ENCODE measurements around the gene FMR1. TPM values are rescaled to one million over a fixed set of nuclear protein-coding genes. Genes with fewer than 3 reads are reported as not detected.

The FMR1 gene
- total and polyA plus RNA-seq, 9 donors = 27.1 to 65.2 (median 47.0) TPM

- no peak for DNase-seq
- no peak overlapping the region for H3K4me3 ChIP-seq
- intact Hi-C loops (cut with DNase I) = no loop called here
- no peak overlapping the region for H3K27ac ChIP-seq
- no peaks in the 10 kb centered on the region for H3K36me3 ChIP-seq
- no peaks in the 10 kb centered on the region for H3K9me3 ChIP-seq
- TF ChIP-seq POLR2A (IDR thresholded peaks at IDR 0.05) (no peak), EP300 (IDR thresholded peaks at IDR 0.05) (no peak)
- TF ChIP-seq, protein P1, sequence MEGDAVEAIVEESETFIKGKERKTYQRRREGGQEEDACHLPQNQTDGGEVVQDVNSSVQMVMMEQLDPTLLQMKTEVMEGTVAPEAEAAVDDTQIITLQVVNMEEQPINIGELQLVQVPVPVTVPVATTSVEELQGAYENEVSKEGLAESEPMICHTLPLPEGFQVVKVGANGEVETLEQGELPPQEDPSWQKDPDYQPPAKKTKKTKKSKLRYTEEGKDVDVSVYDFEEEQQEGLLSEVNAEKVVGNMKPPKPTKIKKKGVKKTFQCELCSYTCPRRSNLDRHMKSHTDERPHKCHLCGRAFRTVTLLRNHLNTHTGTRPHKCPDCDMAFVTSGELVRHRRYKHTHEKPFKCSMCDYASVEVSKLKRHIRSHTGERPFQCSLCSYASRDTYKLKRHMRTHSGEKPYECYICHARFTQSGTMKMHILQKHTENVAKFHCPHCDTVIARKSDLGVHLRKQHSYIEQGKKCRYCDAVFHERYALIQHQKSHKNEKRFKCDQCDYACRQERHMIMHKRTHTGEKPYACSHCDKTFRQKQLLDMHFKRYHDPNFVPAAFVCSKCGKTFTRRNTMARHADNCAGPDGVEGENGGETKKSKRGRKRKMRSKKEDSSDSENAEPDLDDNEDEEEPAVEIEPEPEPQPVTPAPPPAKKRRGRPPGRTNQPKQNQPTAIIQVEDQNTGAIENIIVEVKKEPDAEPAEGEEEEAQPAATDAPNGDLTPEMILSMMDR (IDR thresholded peaks at IDR 0.05) = no peak
- WGBS, 3 donors = 76 to 93% (median 84%) methylated on average over 1 of the region's 1 CpG
- no peaks in the 10 kb centered on the region for H3K27me3 ChIP-seq
- H3K4me1 ChIP-seq (ENCODE audit: insufficient read depth) = no peaks in the 10 kb centered on the region
Measured at GRCh38 chrX:147933815-147934214, 22.1 kb downstream of the FMR1 start.

GRCh38 chrX:147935156-147935758, 23.5 kb downstream of the FMR1 start:
- Histone ChIP-seq H3K27me3 (no peaks in the 10 kb centered on the region), H3K27ac (no peak overlapping the region), H3K4me1 (ENCODE audit: insufficient read depth) (no peaks in the 10 kb centered on the region), H3K4me3 (no peak overlapping the region), H3K9me3 (no peaks in the 10 kb centered on the region), H3K36me3 (no peaks in the 10 kb centered on the region)
- DNase-seq = no peak
- intact Hi-C loops (cut with DNase I) = no loop called here
- 63 to 69% (median 64%) methylated on average over 3 of the region's 3 CpGs for WGBS, 3 donors
- TF ChIP-seq, protein P1 (IDR thresholded peaks at IDR 0.05) = no peak
- TF ChIP-seq POLR2A (IDR thresholded peaks at IDR 0.05) (no peak), EP300 (IDR thresholded peaks at IDR 0.05) (no peak)

- Histone ChIP-seq H3K36me3 (no peaks in the 10 kb centered on the region), H3K27me3 (no peaks in the 10 kb centered on the region), H3K4me1 (ENCODE audit: insufficient read depth) (no peaks in the 10 kb centered on the region), H3K27ac (no peak overlapping the region), H3K9me3 (no peaks in the 10 kb centered on the region), H3K4me3 (no peak overlapping the region)
- 83 to 87% (median 84%) methylated on average over 5 of the region's 5 CpGs for WGBS, 3 donors
- DNase-seq = no peak
- intact Hi-C loops (cut with DNase I) = no loop called here
- TF ChIP-seq POLR2A (IDR thresholded peaks at IDR 0.05) (no peak), EP300 (IDR thresholded peaks at IDR 0.05) (no peak)
- TF ChIP-seq, protein P1 (IDR thresholded peaks at IDR 0.05) = no peak
Measured at GRCh38 chrX:147945286-147945685, 33.6 kb downstream of the FMR1 start.

- Histone ChIP-seq H3K4me3 (no peak overlapping the region), H3K4me1 (ENCODE audit: insufficient read depth) (no peaks in the 10 kb centered on the region), H3K27me3 (no peaks in the 10 kb centered on the region), H3K27ac (no peak overlapping the region), H3K9me3 (no peaks in the 10 kb centered on the region), H3K36me3 (no peaks in the 10 kb centered on the region)
- intact Hi-C loops (cut with DNase I) = no loop called here
- TF ChIP-seq, protein P1 (IDR thresholded peaks at IDR 0.05) = no peak
- TF ChIP-seq EP300 (IDR thresholded peaks at IDR 0.05) (no peak), POLR2A (IDR thresholded peaks at IDR 0.05) (no peak)
- 86 to 89% (median 88%) methylated on average over 7 of the region's 7 CpGs for WGBS, 3 donors
- no peak for DNase-seq
Measured at GRCh38 chrX:147948531-147948930, 36.8 kb downstream of the FMR1 start.
